Left forelimb (tissue), 1 donor: Measurements from ENCODE around the gene NXN.
"Not testable (repeated sequence)": the region's sequence is repeated elsewhere in the genome, so short reads cannot be mapped to it uniquely, and the experiment has no call there.

Experiments
- DNase-seq: peaks from one replicate; pipeline ENCODE4 v3.0.0-alpha.2; 2018; ENCODE audit warnings: low spot score

NXN gene

DNA sequence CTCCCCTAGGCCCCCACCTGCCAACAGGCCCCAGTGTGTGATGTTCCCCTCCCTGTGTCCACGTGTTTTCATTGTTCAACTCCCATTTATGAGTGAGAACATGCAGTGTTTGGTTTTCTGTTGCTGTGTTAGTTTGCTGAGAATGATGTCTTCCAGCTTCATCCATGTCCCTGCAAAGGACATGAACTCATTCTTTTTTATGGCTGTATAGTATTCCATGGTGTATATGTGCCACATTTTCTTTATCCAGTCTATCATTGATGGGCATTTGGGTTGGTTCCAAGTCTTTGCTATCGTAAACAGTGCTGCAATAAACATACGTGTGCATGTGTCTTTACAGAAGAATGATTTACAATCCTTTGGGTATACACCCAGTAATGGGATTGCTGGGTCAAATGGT is 150.0 kb downstream of the NXN start:
- not testable (repeated sequence) for DNase-seq

DNA sequence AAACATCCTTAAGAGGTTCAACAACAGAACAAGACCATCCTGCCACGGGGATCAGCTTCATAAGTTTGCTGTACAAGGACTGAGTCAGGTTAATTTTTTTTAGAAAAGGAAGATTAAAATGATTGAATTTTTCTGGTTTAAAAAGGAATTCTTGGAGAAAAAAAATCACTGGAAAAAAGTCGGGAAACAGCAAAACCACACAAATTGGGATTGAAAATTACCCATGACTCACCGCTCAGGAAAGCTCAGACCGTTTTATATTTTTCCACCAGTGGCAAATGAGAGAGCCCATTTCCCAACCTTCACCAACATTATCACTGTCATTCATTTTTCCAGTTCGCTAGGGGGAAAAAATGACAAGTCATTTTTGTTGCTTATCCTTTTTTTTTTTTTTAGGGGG is 150.8 kb downstream of the NXN start:
- no peak for DNase-seq

DNA sequence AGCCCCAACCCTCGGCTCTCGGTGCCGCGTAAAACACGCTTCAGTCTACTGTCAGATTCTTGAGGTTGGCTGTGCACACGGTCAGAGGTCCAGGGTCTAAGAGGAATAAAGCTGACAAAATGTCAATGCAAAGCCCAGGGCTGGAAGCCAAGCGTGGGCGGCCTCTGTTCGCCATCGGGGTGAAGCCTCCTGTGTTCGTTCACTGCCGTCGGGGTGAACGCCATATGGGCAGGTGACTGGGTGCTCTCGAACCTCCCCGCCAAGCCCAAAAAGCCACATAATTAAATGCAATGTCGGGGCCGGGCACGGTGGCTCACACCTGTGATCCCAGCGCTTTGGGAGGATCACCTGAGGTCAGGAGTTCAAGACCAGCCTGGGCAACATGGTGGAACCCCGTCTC is 152.8 kb downstream of the NXN start:
- DNase-seq: no peak

DNA sequence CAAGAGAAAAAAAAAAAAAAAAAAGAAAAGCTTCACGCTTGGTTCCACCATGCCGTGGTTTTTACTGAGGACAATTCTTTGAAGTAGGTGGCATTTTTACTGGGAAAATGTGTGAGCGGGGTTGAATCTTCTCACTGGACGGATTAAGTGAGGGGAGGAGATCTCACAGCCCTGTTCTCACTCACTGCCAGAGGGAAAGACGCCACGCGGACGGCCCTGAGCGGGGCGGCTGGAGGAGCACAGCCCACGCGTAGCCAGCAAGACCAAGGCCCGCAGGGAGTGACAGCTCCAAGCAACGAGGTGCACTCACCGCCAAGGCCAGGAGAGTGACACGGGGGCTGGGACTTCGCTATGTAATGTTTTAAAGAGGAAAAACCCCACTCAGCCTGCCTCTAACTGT is 154.4 kb downstream of the NXN start:
- no peak for DNase-seq

DNA sequence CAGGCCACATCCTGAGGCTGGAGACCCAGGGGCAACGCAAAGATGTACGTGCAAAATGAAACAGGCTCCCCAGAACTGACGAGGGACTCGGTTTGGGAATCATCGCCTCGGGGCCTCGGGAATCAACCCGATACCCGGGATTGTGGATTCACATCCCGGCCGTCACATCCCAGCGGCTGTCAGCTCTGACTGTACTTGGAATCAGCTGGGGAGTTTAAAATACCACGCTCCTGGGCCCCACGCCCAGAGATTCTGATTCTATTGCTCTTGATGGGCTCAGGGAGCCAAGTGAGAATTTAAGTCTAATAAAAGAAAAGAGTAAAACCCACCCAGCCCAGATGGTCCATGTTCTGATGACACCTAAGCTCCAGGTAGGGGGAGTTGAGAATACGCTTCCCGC is 155.2 kb downstream of the NXN start:
- DNase-seq: no peak

DNA sequence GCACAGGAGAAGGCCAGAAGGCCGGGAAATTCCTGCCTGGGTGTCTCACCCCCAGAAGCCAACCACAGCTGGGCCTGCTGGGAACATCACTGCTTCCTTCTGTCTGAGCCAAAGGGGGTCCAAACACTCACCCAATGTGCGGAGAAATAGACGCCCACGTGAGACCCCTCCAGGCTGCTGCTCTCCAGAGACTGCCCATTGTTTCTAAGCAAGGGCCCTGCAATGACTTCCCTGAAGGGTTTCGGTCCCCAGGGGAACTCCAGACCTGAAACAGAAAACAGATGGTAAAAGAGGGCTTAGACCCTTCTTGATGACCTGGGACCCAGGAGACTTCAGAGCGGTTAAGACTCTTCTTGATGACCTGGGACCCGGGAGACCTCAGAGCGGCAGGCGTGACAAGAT is 156.1 kb downstream of the NXN start:
- DNase-seq: no peak

DNA sequence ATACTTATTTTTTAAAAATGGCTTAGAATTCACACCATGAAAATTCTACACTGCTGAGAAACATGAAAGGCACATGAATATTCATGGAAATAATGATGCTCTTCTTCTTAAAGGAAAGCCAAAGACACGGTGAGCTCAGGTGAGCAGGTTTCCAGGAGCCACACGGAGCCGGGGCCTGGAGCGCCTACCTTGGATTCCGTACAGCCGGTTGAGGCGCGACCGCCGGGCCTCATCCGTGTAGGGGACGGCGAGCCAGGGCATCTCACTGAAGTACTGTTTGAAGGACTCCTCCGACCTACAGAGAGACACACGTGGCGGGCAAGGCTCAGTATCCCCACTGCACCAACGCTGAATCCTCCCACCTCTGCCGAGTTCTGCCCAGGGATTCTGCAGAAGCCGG is 160.3 kb downstream of the NXN start:
- no peak for DNase-seq

DNA sequence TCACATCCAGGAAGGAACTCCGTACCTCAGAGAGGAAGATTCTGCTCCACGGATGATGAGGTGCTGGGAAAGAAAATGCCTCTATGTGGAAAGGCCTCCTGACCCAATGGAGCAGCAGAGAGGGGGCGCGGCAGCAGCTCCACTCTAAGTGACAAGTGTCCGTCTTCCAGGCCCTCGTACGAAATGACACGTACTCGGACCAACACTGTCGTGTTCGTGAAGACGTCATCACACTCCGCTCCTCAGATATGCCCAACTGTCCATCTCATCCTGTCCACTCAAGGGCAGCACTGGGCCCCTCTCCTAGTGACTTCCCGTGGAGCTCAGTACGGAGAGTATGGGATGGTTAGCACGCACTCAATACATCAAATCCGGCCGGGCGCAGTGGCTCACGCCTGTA is 165.2 kb downstream of the NXN start:
- no peak for DNase-seq

DNA sequence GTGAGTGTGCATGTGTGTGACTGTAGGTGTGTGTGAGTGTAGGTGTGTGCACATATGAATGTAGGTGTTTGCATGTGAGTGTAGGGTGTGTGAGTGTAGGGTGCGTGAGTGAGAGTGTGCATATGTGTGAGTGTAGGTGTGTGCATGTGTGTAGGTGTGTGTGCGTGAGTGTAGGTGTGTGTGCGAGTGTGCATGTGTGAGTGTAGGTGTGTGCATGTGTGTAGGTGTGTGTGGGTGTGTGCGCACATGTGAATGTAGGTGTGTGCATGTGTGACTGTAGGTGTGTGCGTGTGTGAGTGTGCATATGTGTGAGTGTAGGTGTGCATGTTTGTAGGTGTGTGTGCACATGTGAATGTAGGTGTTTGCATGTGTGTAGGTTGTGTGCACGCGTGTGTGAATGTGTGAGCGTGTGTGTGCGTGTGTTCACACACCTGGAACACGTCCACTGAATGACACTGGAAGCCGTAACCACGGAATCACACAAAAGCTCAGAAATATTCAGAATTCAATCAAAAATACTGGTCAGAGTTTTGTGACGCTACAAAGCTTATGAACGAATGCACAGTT is 166.9 kb downstream of the NXN start:
- no peak for DNase-seq

DNA sequence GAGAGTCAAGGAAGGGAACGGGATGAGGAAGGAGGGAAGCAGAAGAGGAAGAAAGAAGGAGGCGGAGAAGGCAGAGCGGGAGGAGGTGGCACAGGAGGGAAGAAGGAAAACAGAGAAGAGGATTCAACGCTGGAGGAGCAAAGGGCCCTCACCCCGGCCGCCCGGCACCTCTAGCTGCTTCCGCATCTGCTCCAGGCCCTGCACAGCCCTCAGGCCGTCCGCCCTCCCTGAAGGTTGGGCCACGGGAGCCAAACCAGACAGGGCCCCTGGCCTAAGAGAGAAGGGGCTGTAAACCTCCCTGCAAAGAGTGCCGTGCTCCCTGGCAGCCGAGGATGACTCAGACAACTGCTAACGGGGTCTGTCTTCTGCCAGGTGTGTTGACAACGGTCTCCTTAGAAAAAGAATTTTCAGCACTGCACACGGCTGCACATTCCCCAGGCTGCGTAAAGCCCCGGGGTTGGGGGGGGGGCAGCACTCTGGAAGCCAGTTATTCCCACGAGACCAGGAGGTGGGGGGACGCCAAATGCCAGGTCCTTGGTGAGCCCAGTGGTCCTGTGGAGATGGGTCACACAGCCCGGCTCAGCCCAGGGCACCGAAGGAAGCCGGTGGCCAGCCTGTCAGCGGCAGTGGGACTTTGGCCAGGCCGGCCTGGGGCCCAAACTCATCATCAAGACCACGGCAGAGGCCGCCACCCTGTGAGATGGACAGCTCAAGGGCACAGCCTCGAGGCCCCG is 168.4 kb downstream of the NXN start:
- DNase-seq: no peak

DNA sequence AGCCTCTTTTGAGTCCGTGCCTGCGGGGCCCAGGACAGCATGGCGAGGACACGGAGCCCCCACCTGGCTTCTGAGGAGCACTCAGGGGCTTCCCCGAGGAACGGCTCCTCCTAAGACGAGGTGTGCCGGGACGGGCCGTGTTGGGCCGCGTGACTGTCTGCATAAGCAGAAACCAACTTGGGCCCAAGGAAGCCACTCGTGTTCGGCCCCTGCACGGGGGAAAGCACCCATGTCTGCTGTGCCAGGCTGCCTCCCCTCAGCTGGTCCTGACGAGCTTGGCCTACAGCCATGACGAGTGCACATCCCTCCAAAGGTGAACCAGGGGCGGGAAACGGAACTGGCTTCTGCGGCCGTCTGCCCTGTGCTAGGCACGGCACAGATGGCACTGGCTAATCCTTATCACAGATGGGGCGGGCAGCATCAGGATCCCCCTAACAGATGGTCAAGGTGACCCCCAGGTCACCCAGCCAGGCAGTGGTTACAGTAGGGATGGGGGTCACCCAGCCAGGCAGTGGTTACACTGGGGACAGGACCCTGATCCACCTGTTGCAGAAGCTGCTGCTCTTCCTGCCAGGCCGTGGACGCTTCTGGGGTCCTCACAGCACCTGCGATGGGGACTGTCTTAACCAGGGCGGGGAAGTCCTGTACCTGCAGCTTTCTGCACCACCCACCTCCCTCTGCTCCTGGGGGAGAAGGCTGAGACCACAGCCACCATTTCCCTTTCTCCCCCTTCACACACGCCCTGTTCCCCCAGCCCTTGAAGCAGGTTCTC is 171.9 kb downstream of the NXN start:
- DNase-seq: no peak

DNA sequence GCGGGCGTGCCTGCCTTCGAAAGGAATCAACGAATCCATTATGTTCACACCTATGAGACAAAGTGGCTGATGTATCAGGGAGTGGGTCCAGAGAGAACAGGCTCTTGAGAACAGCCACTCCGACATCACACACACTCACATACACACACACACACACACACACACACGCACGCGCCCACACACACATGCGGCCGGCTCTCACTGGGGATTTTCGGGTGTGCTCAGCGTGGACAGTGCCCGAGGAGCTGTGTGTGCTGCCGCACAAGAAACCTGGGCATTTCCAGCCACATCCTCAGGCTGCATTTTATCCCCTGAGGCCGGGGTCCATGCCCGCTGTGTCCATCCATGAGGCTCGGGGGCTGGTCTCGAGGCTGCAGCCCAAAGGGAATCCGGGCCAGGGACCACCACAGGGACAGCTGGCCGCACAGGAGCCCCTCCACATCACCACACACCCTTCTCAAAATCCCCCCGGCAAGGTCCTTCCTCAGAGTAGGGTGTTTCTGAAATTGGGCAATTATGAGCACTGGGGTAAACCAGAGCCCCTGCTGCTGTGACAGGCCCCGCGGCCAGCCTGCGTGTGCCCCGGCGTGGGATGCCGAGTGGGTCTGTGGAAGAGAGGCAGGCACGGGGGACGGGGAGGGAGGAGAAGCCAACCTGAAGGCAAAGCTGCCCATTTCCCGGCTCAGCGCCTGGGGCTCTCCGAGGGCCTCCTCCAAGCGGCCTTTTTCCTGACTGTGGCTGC is 172.6 kb downstream of the NXN start:
- no peak for DNase-seq

DNA sequence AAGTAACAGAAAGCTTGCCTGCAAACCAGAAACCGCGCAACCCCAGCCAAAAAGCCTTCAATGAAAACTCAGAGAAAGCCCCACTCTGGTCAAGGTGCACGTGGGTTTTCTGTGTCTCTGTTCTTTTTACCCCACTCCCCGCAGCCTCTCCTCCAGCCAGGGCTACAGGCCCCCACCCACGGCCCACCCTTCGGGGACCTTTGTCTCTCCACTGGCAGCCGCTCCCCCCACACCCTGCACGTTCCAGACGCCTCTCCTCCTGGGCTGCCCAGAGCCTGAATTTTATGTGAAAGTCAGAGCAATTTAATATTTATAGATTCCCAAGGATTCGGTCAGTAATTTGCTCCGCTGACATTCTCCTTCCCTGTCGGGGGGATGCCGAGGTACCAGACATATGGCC is 173.2 kb downstream of the NXN start:
- no peak for DNase-seq

DNA sequence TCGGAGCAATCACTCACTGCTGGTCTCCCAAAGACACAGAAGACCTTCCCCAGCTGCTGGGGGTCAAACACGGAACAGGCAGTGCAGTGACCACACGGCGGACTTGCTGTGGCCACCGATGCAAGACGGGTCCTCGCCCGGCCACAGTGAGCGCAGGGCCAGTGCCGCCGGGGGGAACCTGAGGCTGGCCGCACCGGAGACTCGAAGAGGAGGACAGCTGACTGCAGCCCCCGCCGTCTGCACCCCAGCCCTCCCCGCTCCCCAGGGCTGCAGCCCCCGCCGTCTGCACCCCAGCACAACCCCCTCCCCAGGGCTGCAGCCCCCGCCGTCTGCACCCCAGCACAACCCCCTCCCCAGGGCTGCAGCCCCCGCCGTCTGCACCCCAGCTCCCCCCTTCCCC is 173.7 kb downstream of the NXN start:
- DNase-seq: not testable (repeated sequence)

DNA sequence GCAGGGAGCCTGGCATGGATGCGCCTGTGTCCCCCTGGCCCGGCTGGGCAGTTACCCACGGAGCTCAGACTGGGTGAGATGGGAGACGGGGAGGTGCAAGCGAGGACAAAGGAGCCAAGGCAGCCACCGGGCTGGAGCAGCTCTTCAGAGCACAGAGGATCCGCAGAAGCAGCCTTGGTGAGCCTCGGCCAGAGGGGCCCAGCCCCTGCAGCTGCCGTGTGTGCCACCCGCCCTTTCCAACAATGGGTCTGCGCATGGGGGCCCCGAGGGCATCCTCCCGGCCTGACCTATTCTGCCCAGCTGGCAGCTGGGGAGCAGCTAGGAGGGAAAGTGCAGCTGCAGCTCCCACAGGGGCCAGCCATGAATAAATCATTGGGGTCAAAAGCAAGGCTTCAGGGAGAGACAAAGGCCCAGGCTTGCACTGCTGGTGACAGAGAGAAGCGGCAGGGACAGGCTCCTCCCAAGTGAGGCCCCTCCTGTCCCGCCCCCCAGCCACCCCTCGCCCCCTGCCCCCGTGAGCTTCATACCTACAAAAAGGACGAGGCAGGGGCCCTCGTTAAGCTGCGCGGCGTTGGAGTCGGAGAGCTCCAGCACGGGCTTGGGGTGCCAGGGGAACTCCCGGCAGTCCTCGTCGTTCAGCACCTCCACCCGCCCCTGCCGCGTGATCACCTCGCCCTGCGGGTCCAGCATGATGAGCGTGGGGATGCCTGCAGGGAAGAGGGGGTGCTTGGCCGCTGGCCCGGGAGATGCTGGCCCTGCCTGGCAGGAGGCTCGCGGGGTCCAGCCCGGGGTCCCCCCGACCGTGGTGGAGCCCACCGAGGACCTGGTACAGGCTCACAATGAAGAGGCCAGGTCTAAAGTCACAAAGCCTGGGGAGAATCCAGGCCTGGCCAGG is 174.8 kb downstream of the NXN start:
- no peak for DNase-seq

DNA sequence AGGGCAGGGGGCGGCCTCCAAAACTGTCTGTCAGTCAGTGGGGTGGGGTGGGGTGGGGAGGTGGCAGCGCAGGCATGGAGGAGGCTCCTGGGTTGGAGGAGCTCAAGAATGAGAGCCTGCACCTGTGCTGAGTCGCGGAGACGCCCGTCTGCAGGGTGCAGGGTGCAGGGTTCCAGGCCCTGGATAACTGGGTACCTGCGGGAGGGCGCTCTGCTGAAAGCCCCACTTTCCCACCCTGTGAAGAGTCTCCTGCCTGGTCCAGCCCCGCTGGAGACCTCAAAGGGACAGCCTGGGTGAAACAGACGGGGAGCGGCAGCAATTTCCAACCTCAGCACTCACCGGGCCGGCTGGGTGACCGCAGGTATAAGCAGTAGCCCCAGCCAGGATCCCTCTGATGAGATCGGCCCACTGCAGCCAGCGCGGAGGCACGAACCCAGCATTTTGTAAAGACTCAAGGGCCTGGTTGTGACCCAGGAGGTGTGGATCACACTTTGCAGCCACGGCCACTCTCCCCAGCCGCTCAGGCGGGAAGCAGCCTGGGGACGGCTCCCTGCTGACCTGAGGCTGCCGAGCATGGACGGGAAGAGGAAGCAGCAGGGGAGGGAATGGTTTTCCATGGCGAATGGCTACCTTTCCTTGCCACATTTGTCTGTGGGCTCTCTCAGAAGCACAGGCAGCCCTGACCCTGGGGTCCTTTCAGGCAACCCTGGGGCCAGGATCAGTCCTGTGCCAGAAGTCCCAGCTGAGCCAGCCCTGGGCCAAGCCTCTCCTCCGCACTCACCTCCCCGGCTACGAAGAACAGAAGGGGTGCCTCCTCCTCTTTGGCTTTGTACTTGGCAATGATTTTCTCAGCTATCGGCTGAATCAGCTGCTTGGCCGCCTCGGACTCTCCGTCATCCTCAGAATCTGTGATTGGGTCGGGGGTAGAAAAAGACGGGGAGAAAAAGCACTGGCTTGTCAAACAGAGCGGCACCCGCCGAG is 176.4 kb downstream of the NXN start:
- DNase-seq: no peak

DNA sequence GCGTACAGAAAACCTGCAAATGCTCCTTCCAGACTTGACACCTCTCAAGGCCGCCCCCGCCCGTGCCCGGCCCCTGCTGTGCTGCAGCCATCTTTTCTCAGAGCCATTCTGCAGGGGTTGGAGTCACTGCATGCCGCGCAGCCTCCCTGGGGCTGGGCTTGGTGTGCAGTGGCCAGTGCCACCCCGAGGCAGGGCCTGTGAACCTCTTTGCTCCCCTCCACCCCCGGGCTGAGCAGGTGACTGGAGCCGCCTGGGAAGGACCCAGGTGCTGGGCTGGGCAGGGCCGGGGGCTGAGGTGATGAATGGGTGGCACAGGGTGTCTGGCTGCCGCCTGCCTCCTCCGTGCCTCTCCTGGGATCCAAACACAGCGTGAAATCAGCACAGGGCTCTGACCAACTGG is 177.1 kb downstream of the NXN start:
- DNase-seq: no peak

DNA sequence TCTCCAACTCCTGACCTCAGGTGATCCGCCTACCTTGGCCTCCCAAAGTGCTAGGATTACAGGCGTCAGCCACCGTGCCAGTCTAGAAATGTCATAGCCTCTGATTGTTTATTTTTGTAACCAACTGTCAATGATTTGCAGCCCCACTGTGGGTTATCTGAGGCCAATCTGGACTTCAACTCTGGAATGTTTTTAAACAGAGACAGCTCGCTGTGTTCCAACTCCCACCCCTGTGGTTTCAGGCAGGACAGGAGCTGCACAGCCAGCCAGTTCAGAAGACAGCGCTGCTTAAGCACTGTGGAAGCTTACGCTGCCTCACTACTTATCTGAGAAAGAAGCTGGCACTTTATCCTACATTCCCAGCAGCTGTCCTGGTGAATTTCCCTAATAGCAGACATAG is 177.9 kb downstream of the NXN start:
- DNase-seq: no peak

DNA sequence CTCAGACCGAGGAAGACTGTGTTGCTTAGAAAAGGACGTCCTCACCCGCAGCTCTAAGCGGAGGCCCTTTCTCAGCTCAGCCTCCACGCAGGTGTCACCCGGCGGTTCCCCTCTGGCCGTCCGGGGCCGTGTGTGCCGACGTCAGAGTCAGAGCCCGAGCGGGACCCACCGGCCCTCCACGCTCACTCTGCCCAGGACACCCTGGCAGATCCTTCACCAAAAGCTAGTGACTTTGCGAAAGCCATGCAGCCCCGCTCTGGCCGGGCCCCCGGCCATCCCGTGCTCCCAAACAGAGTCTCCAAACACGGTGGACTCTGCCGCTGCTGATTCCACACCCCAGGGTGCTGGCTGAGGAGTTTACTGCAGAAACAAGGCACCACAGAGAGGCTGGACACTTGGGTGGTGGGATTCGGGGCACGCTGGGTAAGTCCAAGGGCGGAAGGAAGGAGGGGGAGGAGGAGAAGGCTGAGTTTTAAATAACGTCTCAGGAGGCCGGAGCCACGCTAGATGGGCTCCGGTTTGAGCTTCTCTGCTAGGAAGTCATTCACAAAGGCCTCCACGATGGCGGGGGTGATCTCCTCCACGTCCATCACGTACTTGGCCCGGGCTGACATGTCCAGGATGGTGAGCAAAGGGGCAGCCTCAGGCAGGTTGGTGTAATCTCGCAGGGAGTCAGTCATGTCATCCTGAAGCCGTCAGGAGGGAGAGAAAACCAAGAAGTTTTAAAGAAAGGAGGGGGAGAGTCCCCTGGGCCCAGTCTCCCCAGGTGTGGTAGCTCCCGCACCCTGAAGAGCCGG is 178.9 kb downstream of the NXN start:
- DNase-seq: no peak

DNA sequence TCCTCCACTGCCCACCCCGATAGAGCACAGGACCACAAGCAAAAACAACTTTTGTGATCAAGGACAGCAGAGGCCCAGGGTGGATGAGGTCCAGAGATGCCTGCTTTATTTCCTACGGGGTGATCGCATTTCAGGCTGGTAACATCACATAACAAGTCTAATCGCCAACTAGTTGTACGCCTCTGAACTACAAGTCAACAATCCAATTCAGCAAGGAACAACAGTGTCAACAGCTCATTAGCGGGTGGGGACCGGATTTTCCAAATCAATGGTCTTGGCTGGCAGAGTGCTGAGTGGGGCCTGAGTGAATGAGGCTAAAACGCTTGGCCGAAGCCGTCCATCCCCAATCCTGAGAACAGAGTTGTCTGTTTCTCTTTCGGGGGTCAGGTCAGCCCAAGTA is 180.3 kb downstream of the NXN start:
- no peak for DNase-seq
